D721Med (cell line): Measurements from ENCODE around the gene MMAB.

Experiments used
- DNase-seq: peaks from one replicate; pipeline ENCODE4 v3.0.0; 2011; ENCODE audit warnings: low spot score; ENCODE audit not compliant: insufficient read length
- FAIRE-seq: peaks from 2 replicates; lab custom pipeline; 2011; peaks lifted over from hg19 to GRCh38; lab: Jason Lieb, UNC
- CTCF ChIP-seq: IDR thresholded peaks from 2 replicates; pipeline ENCODE4 v1.5.1; 2012; ENCODE audit warnings: mild to moderate bottlenecking, control low read depth; ENCODE audit not compliant: insufficient read depth; ENCODE audit errors: missing control alignments

Gene MMAB

GRCh38 chr12:109609342-109609741 is 36.0 kb upstream of the MMAB start:
- TF ChIP-seq CTCF, result no peak
- FAIRE-seq (no peak), DNase-seq (no peak)

GRCh38 chr12:109608793-109609192 is 35.5 kb upstream of the MMAB start:
- FAIRE-seq (no peak), DNase-seq (no peak)
- TF ChIP-seq CTCF, result no peak

GRCh38 chr12:109608270-109608669 is 35.0 kb upstream of the MMAB start:
- TF ChIP-seq CTCF, result no peak
- FAIRE-seq, result no peak
- DNase-seq, result no peak

GRCh38 chr12:109607618-109608017 is 34.3 kb upstream of the MMAB start:
- DNase-seq (no peak), FAIRE-seq (no peak)
- no peak for TF ChIP-seq CTCF

- DNase-seq, result peak; percentile 83
- no peak for FAIRE-seq
- no peak for TF ChIP-seq CTCF
Measured at GRCh38 chr12:109606320-109607028, 33.2 kb upstream of the MMAB start.

- FAIRE-seq (no peak), DNase-seq (no peak)
- TF ChIP-seq CTCF, result no peak
Measured at GRCh38 chr12:109605599-109606228, 32.4 kb upstream of the MMAB start.

GRCh38 chr12:109605016-109605415 is 31.7 kb upstream of the MMAB start:
- TF ChIP-seq CTCF, result no peak
- FAIRE-seq, result no peak
- no peak for DNase-seq
